Smooth muscle cell (in vitro differentiated cells): ENCODE results near the gene RETN. TPM values are rescaled to one million over a fixed set of nuclear protein-coding genes. Genes with fewer than 3 reads are reported as not detected.
"Not testable (repeated sequence)": the region's sequence is repeated elsewhere in the genome, so short reads cannot be mapped to it uniquely, and the experiment has no call there.

Experiments used
- DNase-seq: peaks from one replicate; lab custom pipeline; 2025; ENCODE audit not compliant: unreplicated experiment; lab: John Stamatoyannopoulos, UW
- H2AFZ ChIP-seq: fragments of 200-600 bp; sonication (generic); 2 replicates; pipeline ENCODE4 v1.6.0; 2016; ENCODE audit warnings: antibody characterized with exemption, low read depth, mild to moderate bottlenecking
- H3F3A ChIP-seq: fragments of 200-600 bp; sonication (generic); 2 replicates; pipeline ENCODE4 v1.6.0; 2017; ENCODE audit warnings: antibody characterized with exemption, low read depth
- H3K27ac ChIP-seq: fragments of 200-600 bp; sonication (generic); 2 replicates; pipeline ENCODE4 v1.5.1; 2016; ENCODE audit warnings: low read depth, mild to moderate bottlenecking
- H3K27me3 ChIP-seq: fragments of 200-600 bp; sonication (generic); 2 replicates; pipeline ENCODE4 v1.6.1; 2016; ENCODE audit warnings: low read depth, mild to moderate bottlenecking
- H3K36me3 ChIP-seq: fragments of 200-600 bp; sonication (generic); 2 replicates; pipeline ENCODE4 v1.5.1; 2016; ENCODE audit warnings: low read depth
- H3K4me1 ChIP-seq: fragments of 200-600 bp; sonication (generic); 2 replicates; pipeline ENCODE4 v1.5.1; 2016; ENCODE audit warnings: low read depth
- H3K4me2 ChIP-seq: fragments of 200-600 bp; sonication (generic); 2 replicates; pipeline ENCODE4 v1.6.0; 2016; ENCODE audit warnings: mild to moderate bottlenecking
- H3K4me3 ChIP-seq: fragments of 200-600 bp; sonication (generic); 2 replicates; pipeline ENCODE4 v1.5.1; 2016; ENCODE audit warnings: mild to moderate bottlenecking
- H3K79me2 ChIP-seq: fragments of 200-600 bp; sonication (generic); 2 replicates; pipeline ENCODE4 v1.6.0; 2016; ENCODE audit warnings: low read depth, mild to moderate bottlenecking
- H3K9ac ChIP-seq: fragments of 200-600 bp; sonication (generic); 2 replicates; pipeline ENCODE4 v1.6.0; 2016; ENCODE audit warnings: low read depth
- H3K9me3 ChIP-seq: fragments of 200-600 bp; sonication (generic); replicated peaks from 2 replicates; pipeline ENCODE4 v1.5.1; 2016; ENCODE audit warnings: low read depth
- H4K20me1 ChIP-seq: fragments of 200-600 bp; sonication (generic); 2 replicates; pipeline ENCODE4 v1.6.0; 2016; ENCODE audit warnings: low read depth
- CTCF ChIP-seq: fragments of 200-600 bp; sonication (generic); IDR thresholded peaks from 2 replicates; pipeline ENCODE4 v1.5.1; 2017; ENCODE audit warnings: borderline replicate concordance, mild to moderate bottlenecking, antibody characterized with exemption; ENCODE audit not compliant: insufficient read depth, poor library complexity, severe bottlenecking
- WGBS: methylation state at CpG from one replicate; pipeline ENCODE4 v1.1.7; 2016; ENCODE audit warnings: low lambda C conversion rate; 5-methylcytosine and 5-hydroxymethylcytosine counted together
- polyA plus RNA-seq: library from polyadenylated mRNA; unstranded; fragments of >200 nt; fragmentation: Nextera tagmentation; extraction: Ambion mirVana; gene quantifications from 2 replicates; pipeline ENCODE4 v1.2.1, GENCODE V29; 2016
- total RNA-seq: library from RNA; depleted of rRNA; stranded (reverse); fragments of >200 nt; gene quantifications from 2 replicates; pipeline ENCODE4 v1.2.3, GENCODE V29; 2014

The RETN gene
- total and polyA plus RNA-seq, 2 experiments from 2014 or later: not detected

GRCh38 chr19:7643031-7643415 is 25.8 kb upstream of the RETN start:
- no peak overlapping the region for H3K27ac ChIP-seq
- H3K4me3 ChIP-seq: no peak overlapping the region
- DNase-seq: no peak
- no peaks in the 10 kb centered on the region for H3K79me2 ChIP-seq
- peaks cover under 1% of the 10 kb centered on the region for H3K27me3 ChIP-seq
- no peak overlapping the region for H3K9ac ChIP-seq
- no peaks in the 10 kb centered on the region for H3F3A ChIP-seq
- no peak for TF ChIP-seq CTCF
- no peak overlapping the region for H2AFZ ChIP-seq
- no peaks in the 10 kb centered on the region for H3K36me3 ChIP-seq
- no peak overlapping the region for H3K4me2 ChIP-seq
- no peaks in the 10 kb centered on the region for H3K9me3 ChIP-seq
- WGBS: 96% methylated on average over 8 of the region's 8 CpGs
- H4K20me1 ChIP-seq: no peaks in the 10 kb centered on the region
- H3K4me1 ChIP-seq: no peaks in the 10 kb centered on the region

GRCh38 chr19:7643629-7644549 is 25.0 kb upstream of the RETN start:
- 84% methylated on average over 7 of the region's 10 CpGs for WGBS
- not testable (repeated sequence) for H4K20me1 ChIP-seq, H3K36me3 ChIP-seq, H3K9ac ChIP-seq, H3K79me2 ChIP-seq, H3K4me2 ChIP-seq, H3K4me1 ChIP-seq, H3K27ac ChIP-seq, H3K27me3 ChIP-seq, H3K9me3 ChIP-seq, H3K4me3 ChIP-seq, DNase-seq, H2AFZ ChIP-seq, H3F3A ChIP-seq

- no peak for DNase-seq
- H2AFZ ChIP-seq: no peak overlapping the region
- H3K9me3 ChIP-seq: no peaks in the 10 kb centered on the region
- H3K27ac ChIP-seq: no peak overlapping the region
- no peaks in the 10 kb centered on the region for H3K79me2 ChIP-seq
- TF ChIP-seq CTCF: no peak
- no peaks in the 10 kb centered on the region for H3F3A ChIP-seq
- no peaks in the 10 kb centered on the region for H3K27me3 ChIP-seq
- no peaks in the 10 kb centered on the region for H4K20me1 ChIP-seq
- H3K36me3 ChIP-seq: no peaks in the 10 kb centered on the region
- H3K4me1 ChIP-seq: no peaks in the 10 kb centered on the region
- 96% methylated on average over 20 of the region's 20 CpGs for WGBS
- no peak overlapping the region for H3K4me3 ChIP-seq
- H3K9ac ChIP-seq: no peak overlapping the region
- no peak overlapping the region for H3K4me2 ChIP-seq
Observed at GRCh38 chr19:7644550-7644877, 24.3 kb upstream of the RETN start.

GRCh38 chr19:7645163-7645562 is 23.7 kb upstream of the RETN start:
- Histone ChIP-seq H2AFZ (no peak overlapping the region), H3K79me2 (no peaks in the 10 kb centered on the region), H3K36me3 (no peaks in the 10 kb centered on the region), H3K4me3 (no peak overlapping the region), H3F3A (no peaks in the 10 kb centered on the region), H3K4me1 (no peaks in the 10 kb centered on the region), H3K4me2 (no peak overlapping the region), H3K27ac (no peak overlapping the region), H4K20me1 (no peaks in the 10 kb centered on the region), H3K9ac (no peak overlapping the region), H3K27me3 (no peaks in the 10 kb centered on the region), H3K9me3 (no peaks in the 10 kb centered on the region)
- TF ChIP-seq CTCF: no peak
- 97% methylated on average over 14 of the region's 14 CpGs for WGBS
- no peak for DNase-seq
